ENCODE results near the gene ANXA11. TPM values are rescaled to one million over a fixed set of nuclear protein-coding genes. Genes with fewer than 3 reads are reported as not detected.

Gene ANXA11
- total and polyA plus RNA-seq, 9 of the 15 experiments (the other 6 are each of a cell fraction or from before 2014, with no cell fraction given): 43.6 to 212 (median 109) TPM

GRCh38 chr10:80158598-80159127, 46.7 kb downstream of the ANXA11 start (continued):
- TF ChIP-seq ZBTB40 (IDR thresholded peaks at IDR 0.05): peak; percentile 85
- no peak for TF ChIP-seq ZBTB40 (CRISPR knock-in tag; IDR thresholded peaks at IDR 0.05)
- peak; percentile 67 for TF ChIP-seq HDAC2 (IDR thresholded peaks at IDR 0.05)
- TF ChIP-seq GABPB1 (CRISPR knock-in tag; IDR thresholded peaks at IDR 0.05): peak; percentile 75
- peak; percentile 54; the same call in 1 of the 2 replicates for TF ChIP-seq RNF2 (IDR thresholded peaks at IDR 0.05)
- no peak for TF ChIP-seq CAMTA2 (CRISPR knock-in tag; conservative IDR thresholded peaks at IDR 0.05)
- TF ChIP-seq XRCC5 (IDR thresholded peaks at IDR 0.05; ENCODE audit: low read depth, low read length): 0 out of 2 replicates have a peak, but pooled peaks have one; percentile 37
- no peak for TF ChIP-seq THRAP3 (IDR thresholded peaks at IDR 0.05; ENCODE audit: borderline replicate concordance)
- peak; percentile 77; the same call in 1 of the 2 replicates for TF ChIP-seq ZNF175 (CRISPR knock-in tag; IDR thresholded peaks at IDR 0.05; ENCODE audit: low read depth)
- TF ChIP-seq ZKSCAN1 (IDR thresholded peaks at IDR 0.05; ENCODE audit: low read depth, low read length): 0 out of 2 replicates have a peak, but pooled peaks have one; percentile 14
- peak; percentile 55; the same call in 1 of the 2 replicates for TF ChIP-seq CXXC5 (CRISPR knock-in tag; IDR thresholded peaks at IDR 0.05)
- peak; percentile 51; the same call in 1 of the 2 replicates for TF ChIP-seq NBN (IDR thresholded peaks at IDR 0.05; ENCODE audit: low read depth)
- TF ChIP-seq TCF3 (CRISPR knock-in tag; IDR thresholded peaks at IDR 0.05): peak; percentile 3; the same call in 1 of the 2 replicates
- peak; percentile 69; the same call in 1 of the 2 replicates for TF ChIP-seq NCOA1 (IDR thresholded peaks at IDR 0.05; ENCODE audit: low read depth)
- TF ChIP-seq, protein P1, sequence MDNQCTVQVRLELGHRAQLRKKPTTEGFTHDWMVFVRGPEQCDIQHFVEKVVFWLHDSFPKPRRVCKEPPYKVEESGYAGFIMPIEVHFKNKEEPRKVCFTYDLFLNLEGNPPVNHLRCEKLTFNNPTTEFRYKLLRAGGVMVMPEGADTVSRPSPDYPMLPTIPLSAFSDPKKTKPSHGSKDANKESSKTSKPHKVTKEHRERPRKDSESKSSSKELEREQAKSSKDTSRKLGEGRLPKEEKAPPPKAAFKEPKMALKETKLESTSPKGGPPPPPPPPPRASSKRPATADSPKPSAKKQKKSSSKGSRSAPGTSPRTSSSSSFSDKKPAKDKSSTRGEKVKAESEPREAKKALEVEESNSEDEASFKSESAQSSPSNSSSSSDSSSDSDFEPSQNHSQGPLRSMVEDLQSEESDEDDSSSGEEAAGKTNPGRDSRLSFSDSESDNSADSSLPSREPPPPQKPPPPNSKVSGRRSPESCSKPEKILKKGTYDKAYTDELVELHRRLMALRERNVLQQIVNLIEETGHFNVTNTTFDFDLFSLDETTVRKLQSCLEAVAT (IDR thresholded peaks at IDR 0.05): peak in 1 of 2 experiments; percentile 65; a peak in 1 of 4 replicates

Measured in K562 (cell line).